Eye (tissue), 1 donor: Measurements from ENCODE around the gene NDUFS7.
"Not testable (repeated sequence)": the region's sequence is repeated elsewhere in the genome, so short reads cannot be mapped to it uniquely, and the experiment has no call there.

Experiments used
- DNase-seq: peaks from one replicate; pipeline ENCODE4 v3.0.0-alpha.2; 2015

The NDUFS7 gene

GRCh38 chr19:1434040-1434366 is 50.3 kb downstream of the NDUFS7 start:
- no peak for DNase-seq

- DNase-seq: no peak
Observed at GRCh38 chr19:1434577-1435060, 50.9 kb downstream of the NDUFS7 start.

GRCh38 chr19:1435378-1435989 is 51.8 kb downstream of the NDUFS7 start:
- DNase-seq: no peak

GRCh38 chr19:1437609-1438008 is 53.9 kb downstream of the NDUFS7 start:
- no peak for DNase-seq

GRCh38 chr19:1438035-1438932 is 54.6 kb downstream of the NDUFS7 start, which contains the start of gene RPS15:
RPS15 (plus strand) TSS chr19:1438396; CDS start chr19:1438426, 30 bp downstream.
- DNase-seq: peak; percentile 98

GRCh38 chr19:1438933-1439354 is 55.2 kb downstream of the NDUFS7 start:
- no peak for DNase-seq

GRCh38 chr19:1439525-1440417 is 56.1 kb downstream of the NDUFS7 start:
- not testable (repeated sequence) for DNase-seq

- DNase-seq: no peak
Observed at GRCh38 chr19:1440418-1440801, 56.7 kb downstream of the NDUFS7 start.

- no peak for DNase-seq
Observed at GRCh38 chr19:1441022-1441426, 57.3 kb downstream of the NDUFS7 start.

GRCh38 chr19:1441677-1442438 is 58.2 kb downstream of the NDUFS7 start:
- no peak for DNase-seq
